Activated T-helper 1 cell treated with anti-CD3 and anti-CD28 coated beads, Interleukin-12 subunit alpha, Interleukin-12 subunit beta, Interleukin-2, Interleukin-4 antibody, amounts not matched to agents 30 ng/mL and 10 ng/mL and 1 ng/mL, durations not matched to agents 14 hours and 24 hours and 36 hours (primary cell): Measurements from ENCODE around the gene IGFBP5. TPM values are rescaled to one million over a fixed set of nuclear protein-coding genes. Genes with fewer than 3 reads are reported as not detected.

Experiments used
- DNase-seq: peaks from one replicate; pipeline ENCODE4 v3.0.0; 2021; ENCODE audit warnings: low spot score
- H3K27ac Mint-ChIP-seq: one replicate; pipeline ENCODE4 v1.8.0; 2021; ENCODE audit warnings: mild to moderate bottlenecking, mixed read lengths
- H3K27me3 Mint-ChIP-seq: one replicate; pipeline ENCODE4 v1.8.0; 2022; ENCODE audit warnings: mild to moderate bottlenecking, moderate library complexity, mixed read lengths; ENCODE audit not compliant: insufficient read depth
- H3K36me3 Mint-ChIP-seq: one replicate; pipeline ENCODE4 v1.8.0; 2021; ENCODE audit warnings: low read depth, mixed read lengths
- H3K4me1 Mint-ChIP-seq: one replicate; pipeline ENCODE4 v1.8.0; 2021; ENCODE audit warnings: low read depth, mixed read lengths
- H3K4me3 Mint-ChIP-seq: one replicate; pipeline ENCODE4 v1.8.0; 2021; ENCODE audit warnings: mild to moderate bottlenecking, moderate library complexity, mixed read lengths
- H3K9me3 Mint-ChIP-seq: one replicate; pipeline ENCODE4 v1.8.0; 2021; ENCODE audit warnings: mixed read lengths
- intact Hi-C: fragments of 100-400 bp; cut with micrococcal nuclease; formaldehyde crosslinking; loops from one replicate; pipeline ENCODE4 v1.15.1; 2024
- total RNA-seq: library from RNA; stranded (reverse); gene quantifications from 2 replicates; pipeline ENCODE4 v1.2.3, GENCODE V29; 2022

IGFBP5 gene, protein sequence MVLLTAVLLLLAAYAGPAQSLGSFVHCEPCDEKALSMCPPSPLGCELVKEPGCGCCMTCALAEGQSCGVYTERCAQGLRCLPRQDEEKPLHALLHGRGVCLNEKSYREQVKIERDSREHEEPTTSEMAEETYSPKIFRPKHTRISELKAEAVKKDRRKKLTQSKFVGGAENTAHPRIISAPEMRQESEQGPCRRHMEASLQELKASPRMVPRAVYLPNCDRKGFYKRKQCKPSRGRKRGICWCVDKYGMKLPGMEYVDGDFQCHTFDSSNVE
- total RNA-seq, result not detected in 2 replicates

DNA sequence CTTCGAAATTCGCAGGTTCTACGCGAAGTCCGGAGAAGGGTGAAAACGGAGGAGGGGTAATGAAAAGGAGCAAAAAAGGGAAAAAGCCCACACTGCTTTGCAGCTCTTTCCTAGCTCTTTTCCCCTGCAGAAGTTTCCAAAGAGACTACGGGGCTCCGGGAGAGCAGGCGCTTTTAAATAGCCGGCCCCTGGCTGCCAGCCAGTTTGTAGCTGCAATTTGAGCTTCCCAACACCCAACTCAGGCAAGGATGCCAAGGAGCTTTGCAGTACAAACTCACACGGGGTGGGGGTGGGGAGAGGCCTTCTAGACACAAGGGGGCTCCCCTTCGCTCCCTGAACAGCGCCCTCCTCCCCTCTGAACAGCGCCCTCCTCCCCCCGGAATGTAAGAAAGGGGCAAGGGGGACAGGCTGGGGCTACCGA is at the start of gene IGFBP5:
Gene IGFBP5, minus strand, starts transcription at position 149 of the 421 bp plus-strand sequence. CDS start 774 bp downstream, outside the sequence.
- H3K27me3 Mint-ChIP-seq, result peaks cover 57% of the 10 kb centered on the region
- intact Hi-C loops, result loop anchor here (10.0 kb wide), 1 partner anchor 189 kb away; no protein-coding TSS in a partner anchor
- no peak within 1 kb of the TSS for H3K4me3 Mint-ChIP-seq

DNA sequence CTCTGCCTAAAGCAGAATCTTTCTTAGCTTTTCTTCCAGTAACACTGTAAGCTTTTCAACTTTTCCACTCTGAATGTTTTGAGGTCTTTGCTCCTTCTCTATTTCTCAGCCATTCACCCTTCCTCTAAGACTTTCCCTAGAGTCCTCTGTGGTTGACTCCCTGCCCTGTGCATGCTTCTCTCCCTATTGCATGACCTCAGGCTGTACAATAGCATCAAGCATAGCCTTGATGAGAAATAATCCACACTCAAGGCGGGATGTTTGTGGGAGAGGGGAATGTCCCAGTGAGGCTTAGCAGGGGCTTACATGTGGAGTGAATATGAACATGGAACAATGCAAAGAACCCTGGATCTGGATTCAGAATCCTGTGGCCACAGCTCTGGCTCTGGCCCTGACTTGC is 48.4 kb upstream of the IGFBP5 start:
- Mint-ChIP-seq H3K36me3 (no peaks in the 10 kb centered on the region), H3K27ac (no peak overlapping the region), H3K9me3 (no peaks in the 10 kb centered on the region), H3K27me3 (peaks cover 22% of the 10 kb centered on the region), H3K4me1 (no peaks in the 10 kb centered on the region), H3K4me3 (no peak overlapping the region)
- intact Hi-C loops, result no loop called here
- no peak for DNase-seq

More for the DNA sequence above, at the start of gene IGFBP5:
- H3K4me1 Mint-ChIP-seq, result peaks cover 27% of the 10 kb centered on the region
- no peaks in the 10 kb centered on the region for H3K36me3 Mint-ChIP-seq
- no peaks in the 10 kb centered on the region for H3K9me3 Mint-ChIP-seq
- no peak within 1 kb of the TSS for H3K27ac Mint-ChIP-seq
- DNase-seq, result no peak

DNA sequence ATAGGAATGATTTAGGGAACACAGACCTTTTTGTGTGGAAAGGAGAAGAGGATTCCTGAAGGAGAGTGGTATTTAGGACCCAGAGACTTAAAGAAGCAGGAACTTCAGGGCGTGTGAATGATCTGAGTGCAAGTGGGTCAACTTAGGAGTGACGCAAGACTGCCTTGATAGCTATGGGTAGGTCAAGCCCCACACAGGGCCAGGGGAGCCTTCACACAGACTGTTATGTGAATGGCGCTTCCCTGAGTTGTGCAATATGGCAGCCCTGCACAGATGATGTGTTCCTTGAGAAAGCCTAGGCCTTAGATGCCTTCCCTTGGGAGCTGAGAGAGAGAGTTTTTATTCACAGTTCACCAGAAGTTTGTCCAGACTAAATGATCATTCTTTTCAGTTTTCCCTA is 47.1 kb upstream of the IGFBP5 start:
- Mint-ChIP-seq H3K4me1 (no peaks in the 10 kb centered on the region), H3K9me3 (no peaks in the 10 kb centered on the region), H3K4me3 (no peak overlapping the region), H3K27ac (no peak overlapping the region), H3K27me3 (peaks cover 11% of the 10 kb centered on the region), H3K36me3 (no peaks in the 10 kb centered on the region)
- DNase-seq, result no peak
- intact Hi-C loops, result no loop called here

DNA sequence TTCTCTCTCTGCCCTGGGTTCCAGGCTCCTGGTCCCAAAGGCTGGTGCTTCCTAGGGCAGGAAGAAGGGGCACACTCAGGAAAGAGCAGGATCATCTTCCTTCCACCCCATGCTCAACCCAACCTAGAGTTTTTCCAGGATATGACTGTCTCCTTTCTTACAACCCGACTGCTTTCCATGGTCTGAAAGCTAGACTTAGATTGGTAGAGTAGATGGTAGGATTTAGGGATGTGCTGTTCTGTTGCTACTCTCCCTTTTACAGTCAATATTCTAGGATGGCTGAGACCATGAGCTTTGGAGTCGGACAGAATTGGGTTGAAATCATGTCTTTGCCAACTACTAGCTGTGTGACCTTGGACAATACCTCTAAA is 45.9 kb upstream of the IGFBP5 start:
- no peak for DNase-seq
- Mint-ChIP-seq H3K4me3 (no peak overlapping the region), H3K9me3 (no peaks in the 10 kb centered on the region), H3K36me3 (no peaks in the 10 kb centered on the region), H3K4me1 (no peaks in the 10 kb centered on the region), H3K27me3 (peaks cover 12% of the 10 kb centered on the region), H3K27ac (no peak overlapping the region)
- intact Hi-C loops, result no loop called here

DNA sequence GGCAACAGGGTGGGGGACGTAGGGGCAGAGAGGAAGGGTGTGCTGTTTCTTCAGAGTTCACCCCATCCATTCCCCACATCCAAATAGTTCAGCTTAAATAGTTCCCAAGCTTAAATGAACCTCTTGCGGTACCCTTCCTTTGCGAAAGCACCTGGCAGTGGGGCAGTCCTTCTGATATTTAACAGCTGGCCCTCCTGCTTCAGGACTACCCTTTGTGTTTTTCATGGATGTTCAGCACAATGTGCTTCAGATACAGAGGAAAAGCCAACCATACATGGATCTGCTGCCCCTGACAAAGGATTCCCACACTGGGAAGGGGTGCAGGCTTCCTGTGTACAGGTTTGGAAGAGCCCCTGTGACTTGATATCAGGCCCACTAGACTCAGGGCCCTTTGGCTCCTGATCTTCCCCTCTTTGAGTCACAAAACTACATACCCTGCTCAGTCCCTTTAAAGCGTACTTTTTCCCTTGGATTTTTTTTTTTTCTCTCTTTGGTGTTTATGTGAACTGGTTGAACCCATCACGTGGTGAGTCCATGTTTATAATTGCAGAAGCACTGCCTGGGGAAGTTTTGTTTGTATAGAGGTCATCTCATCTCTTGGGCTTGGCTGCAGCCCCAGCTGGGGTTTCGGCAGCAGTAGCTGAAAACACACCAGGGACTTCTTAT is 45.3 kb upstream of the IGFBP5 start:
- intact Hi-C loops, result no loop called here
- peaks cover 12% of the 10 kb centered on the region for H3K27me3 Mint-ChIP-seq
- no peak overlapping the region for H3K4me3 Mint-ChIP-seq
- DNase-seq, result no peak
- no peaks in the 10 kb centered on the region for H3K36me3 Mint-ChIP-seq
- H3K27ac Mint-ChIP-seq, result no peak overlapping the region
- H3K4me1 Mint-ChIP-seq, result no peaks in the 10 kb centered on the region
- no peaks in the 10 kb centered on the region for H3K9me3 Mint-ChIP-seq

DNA sequence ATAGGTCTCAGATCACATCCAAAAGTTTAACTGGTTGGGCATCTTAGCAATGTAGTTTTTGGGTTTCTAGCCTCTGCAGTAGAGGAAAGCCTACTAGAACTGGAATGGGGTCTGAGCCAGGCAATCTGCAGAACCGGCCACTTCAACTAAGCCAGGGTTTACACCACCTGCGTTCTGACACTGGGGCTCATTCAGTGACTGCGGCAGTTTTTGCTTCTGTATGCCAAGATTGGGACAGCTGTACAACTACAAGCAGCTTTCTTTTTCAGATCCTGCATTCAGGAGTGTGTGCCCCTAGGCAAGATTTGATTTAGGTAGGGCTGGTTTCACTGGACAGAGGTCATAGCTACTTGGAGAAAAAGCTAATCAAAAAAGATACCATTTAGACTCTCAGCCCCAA is 43.7 kb upstream of the IGFBP5 start:
- no peak for DNase-seq
- Mint-ChIP-seq H3K36me3 (no peaks in the 10 kb centered on the region), H3K9me3 (no peaks in the 10 kb centered on the region), H3K27ac (no peak overlapping the region), H3K27me3 (peaks cover 12% of the 10 kb centered on the region), H3K4me3 (no peak overlapping the region), H3K4me1 (no peaks in the 10 kb centered on the region)
- intact Hi-C loops, result no loop called here

DNA sequence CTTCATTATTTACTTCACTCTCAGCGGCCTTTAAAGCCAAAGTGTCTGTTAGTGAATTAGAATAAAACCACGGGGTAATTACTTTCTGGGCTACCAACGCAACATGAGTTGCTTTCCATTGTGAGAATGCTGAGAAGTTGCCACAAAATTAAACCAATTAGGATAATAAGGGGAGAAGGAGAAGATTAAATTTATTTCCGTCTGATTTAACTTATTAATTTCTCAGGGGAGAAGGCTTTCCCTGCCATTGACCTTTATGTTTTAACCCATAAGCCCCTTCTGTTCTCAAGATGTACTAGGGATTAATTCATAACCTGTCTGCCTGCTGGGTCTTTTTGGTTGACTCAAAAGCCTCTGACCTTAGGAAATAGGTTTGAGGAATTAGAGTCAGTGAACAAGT is 42.3 kb upstream of the IGFBP5 start:
- intact Hi-C loops, result no loop called here
- Mint-ChIP-seq H3K36me3 (no peaks in the 10 kb centered on the region), H3K27ac (no peak overlapping the region), H3K4me1 (no peaks in the 10 kb centered on the region), H3K4me3 (no peak overlapping the region), H3K9me3 (no peaks in the 10 kb centered on the region), H3K27me3 (peaks cover 5% of the 10 kb centered on the region)
- DNase-seq, result no peak

DNA sequence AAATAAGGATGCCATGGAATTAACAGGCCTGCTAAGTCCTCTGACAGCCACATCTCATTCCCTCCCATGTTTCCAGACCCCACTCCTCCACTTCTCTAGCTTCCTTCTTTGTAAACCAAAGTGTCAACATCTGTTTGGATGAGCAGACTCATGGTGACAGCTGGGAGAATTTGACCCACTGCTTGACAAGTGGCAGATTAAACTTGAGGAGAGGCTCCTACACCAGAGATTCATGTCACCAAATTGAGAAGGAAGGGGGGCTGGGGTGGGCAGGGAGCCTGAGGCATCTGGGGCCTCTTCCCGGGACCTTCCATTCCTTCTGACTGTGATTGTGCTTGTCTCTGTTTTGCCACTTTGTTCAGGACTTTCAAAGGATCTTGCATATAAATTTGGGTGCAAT is 41.0 kb upstream of the IGFBP5 start:
- Mint-ChIP-seq H3K4me3 (no peak overlapping the region), H3K9me3 (no peaks in the 10 kb centered on the region), H3K27me3 (peaks cover 3% of the 10 kb centered on the region), H3K4me1 (no peaks in the 10 kb centered on the region), H3K36me3 (no peaks in the 10 kb centered on the region), H3K27ac (no peak overlapping the region)
- no peak for DNase-seq
- intact Hi-C loops, result no loop called here

DNA sequence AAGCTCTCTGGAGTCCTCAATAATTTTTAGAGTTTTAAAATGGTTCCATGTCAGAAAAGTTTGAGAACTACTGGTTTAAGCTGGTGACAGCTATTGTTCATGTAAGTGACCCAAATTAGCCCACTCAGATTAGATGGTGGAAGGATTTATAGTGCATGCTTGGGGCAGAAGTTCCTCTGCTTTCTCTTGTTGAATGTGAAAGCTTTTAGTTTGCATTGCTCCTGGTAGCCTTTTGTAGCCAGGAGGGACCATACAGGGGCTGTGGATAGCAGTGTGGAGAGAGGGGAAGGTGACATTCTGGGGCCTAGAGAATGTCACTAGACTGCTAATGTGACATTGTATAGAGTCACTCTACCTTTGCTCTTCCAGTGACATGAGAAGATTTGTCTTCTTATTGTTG is 40.3 kb upstream of the IGFBP5 start:
- Mint-ChIP-seq H3K36me3 (no peaks in the 10 kb centered on the region), H3K27me3 (peaks cover 3% of the 10 kb centered on the region), H3K4me3 (no peak overlapping the region), H3K27ac (no peak overlapping the region), H3K9me3 (no peaks in the 10 kb centered on the region), H3K4me1 (no peaks in the 10 kb centered on the region)
- no peak for DNase-seq
- intact Hi-C loops, result no loop called here

DNA sequence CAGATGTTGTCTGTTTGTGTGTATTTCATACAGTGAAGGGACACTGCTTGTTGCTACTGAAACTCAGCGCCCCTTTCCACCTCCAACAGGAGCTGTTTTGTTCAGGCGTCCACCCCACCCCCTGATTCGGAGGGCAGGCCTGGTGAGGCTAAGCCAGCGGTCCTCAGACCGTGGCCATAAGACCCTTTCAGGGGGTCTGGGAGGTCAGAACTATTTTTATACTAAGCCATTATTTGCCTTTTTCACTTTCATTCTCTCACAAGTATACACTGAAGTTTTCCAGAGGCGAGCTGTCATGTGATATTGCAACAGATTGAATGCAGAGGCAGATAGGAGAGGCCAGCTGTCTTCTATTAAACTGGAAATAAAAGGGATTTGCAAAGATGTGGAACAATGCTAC is 39.7 kb upstream of the IGFBP5 start:
- no peaks in the 10 kb centered on the region for H3K4me1 Mint-ChIP-seq
- peaks cover 3% of the 10 kb centered on the region for H3K27me3 Mint-ChIP-seq
- H3K27ac Mint-ChIP-seq, result no peak overlapping the region
- no peak for DNase-seq
- no peaks in the 10 kb centered on the region for H3K36me3 Mint-ChIP-seq
- no peaks in the 10 kb centered on the region for H3K9me3 Mint-ChIP-seq
- intact Hi-C loops, result no loop called here
- no peak overlapping the region for H3K4me3 Mint-ChIP-seq

DNA sequence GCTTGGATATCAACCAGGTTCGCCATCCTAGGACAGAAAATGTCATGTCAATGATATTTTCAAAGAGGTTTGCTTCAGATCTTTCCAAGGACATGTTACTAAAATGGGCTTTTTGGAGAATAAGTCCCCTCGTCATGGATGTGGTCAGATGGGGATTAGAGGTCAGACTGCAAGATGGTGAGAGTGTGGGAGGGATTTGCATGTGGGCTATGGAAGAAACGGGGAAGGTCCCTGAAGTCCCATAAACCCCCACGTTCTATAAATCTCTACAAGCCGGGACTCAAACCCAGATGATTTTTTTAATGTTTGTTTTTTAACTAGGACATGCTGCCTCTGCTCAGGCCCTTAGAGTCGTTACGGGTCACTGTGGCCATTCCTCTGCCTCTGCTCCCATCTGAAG is 37.7 kb upstream of the IGFBP5 start:
- intact Hi-C loops, result no loop called here
- DNase-seq, result no peak
- Mint-ChIP-seq H3K27me3 (peaks cover 3% of the 10 kb centered on the region), H3K4me3 (no peak overlapping the region), H3K36me3 (no peaks in the 10 kb centered on the region), H3K27ac (no peak overlapping the region), H3K9me3 (no peaks in the 10 kb centered on the region), H3K4me1 (no peaks in the 10 kb centered on the region)

DNA sequence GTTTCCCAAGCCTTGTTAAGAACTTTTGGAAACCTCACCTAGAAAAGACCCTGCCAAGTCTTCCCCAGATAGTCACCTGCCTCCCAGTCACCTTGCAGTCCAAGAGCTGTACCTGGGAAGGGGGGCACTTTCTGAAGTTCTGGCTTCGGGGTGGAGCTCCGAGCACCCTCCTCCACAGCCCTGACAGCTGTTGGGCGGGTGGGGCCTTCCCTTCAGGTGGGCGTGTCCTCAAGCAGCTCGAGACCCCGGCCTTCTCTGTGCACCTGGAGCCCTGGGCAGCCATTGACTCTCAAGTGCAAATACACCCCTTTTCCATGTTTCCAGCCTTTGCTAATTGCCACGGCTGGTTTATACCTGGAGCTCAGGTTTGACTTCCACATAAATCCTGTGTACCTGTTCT is 37.0 kb upstream of the IGFBP5 start:
- no peaks in the 10 kb centered on the region for H3K9me3 Mint-ChIP-seq
- H3K4me3 Mint-ChIP-seq, result no peak overlapping the region
- H3K27ac Mint-ChIP-seq, result no peak overlapping the region
- H3K27me3 Mint-ChIP-seq, result peaks cover 3% of the 10 kb centered on the region
- no peaks in the 10 kb centered on the region for H3K36me3 Mint-ChIP-seq
- intact Hi-C loops, result no loop called here
- H3K4me1 Mint-ChIP-seq, result no peaks in the 10 kb centered on the region
- DNase-seq, result no peak

DNA sequence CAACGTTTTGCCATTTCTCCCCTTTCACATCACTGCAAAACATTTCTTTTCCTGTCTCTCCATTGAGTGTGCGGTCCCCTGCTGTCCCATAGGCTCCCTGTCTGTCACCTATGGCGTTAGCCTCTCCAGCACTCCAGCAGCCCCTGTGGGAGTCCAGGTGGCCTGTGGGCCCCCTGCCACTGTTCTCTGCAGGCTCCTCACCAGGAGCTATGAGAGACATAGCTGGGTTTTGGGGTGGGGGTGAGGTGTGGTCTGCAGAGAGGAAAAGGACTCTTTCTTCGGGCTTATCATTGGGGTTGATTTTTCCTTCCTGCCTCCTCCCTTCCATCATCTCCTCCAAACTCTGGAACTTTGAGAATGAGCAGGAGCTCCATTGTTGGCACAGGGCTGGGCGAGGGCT is 36.1 kb upstream of the IGFBP5 start:
- no peak overlapping the region for H3K27ac Mint-ChIP-seq
- intact Hi-C loops, result no loop called here
- no peaks in the 10 kb centered on the region for H3K27me3 Mint-ChIP-seq
- no peak overlapping the region for H3K4me3 Mint-ChIP-seq
- no peaks in the 10 kb centered on the region for H3K4me1 Mint-ChIP-seq
- no peaks in the 10 kb centered on the region for H3K36me3 Mint-ChIP-seq
- no peaks in the 10 kb centered on the region for H3K9me3 Mint-ChIP-seq
- DNase-seq, result no peak
